Neural cell (in vitro differentiated cells): ENCODE results near the gene ZNF561. TPM values are rescaled to one million over a fixed set of nuclear protein-coding genes. Genes with fewer than 3 reads are reported as not detected.

Source experiments
- H2AFZ ChIP-seq: fragments of 200-600, 300-800 bp; sonication (generic), shearing (Covaris generic); 2 replicates; pipeline ENCODE4 v1.6.0; 2014; ENCODE audit warnings: low read depth, mild to moderate bottlenecking, antibody characterized with exemption, low read length, moderate library complexity
- H3F3A ChIP-seq: fragments of 200-600 bp; shearing (Covaris generic); 2 replicates; pipeline ENCODE4 v1.6.1; 2016; ENCODE audit warnings: mild to moderate bottlenecking, moderate library complexity, mixed read lengths, antibody characterized with exemption, low read length; ENCODE audit not compliant: insufficient read depth, poor library complexity, severe bottlenecking
- H3K27ac ChIP-seq: fragments of 200-600, 300-800 bp; sonication (generic), shearing (Covaris generic); 2 replicates; pipeline ENCODE4 v1.5.1; 2014; ENCODE audit warnings: mild to moderate bottlenecking, low read length, moderate library complexity
- H3K27me3 ChIP-seq: fragments of 300-800, 200-600 bp; sonication (generic), shearing (Covaris generic); 2 replicates; pipeline ENCODE4 v1.6.0; 2014; ENCODE audit warnings: mild to moderate bottlenecking, low read depth, low read length, moderate library complexity; ENCODE audit not compliant: insufficient read depth
- H3K36me3 ChIP-seq: fragments of 300-800, 200-600 bp; sonication (generic), shearing (Covaris generic); 2 replicates; pipeline ENCODE4 v1.5.1; 2014; ENCODE audit warnings: mild to moderate bottlenecking, antibody characterized with exemption, low read length, moderate library complexity; ENCODE audit not compliant: insufficient read depth
- H3K4me2 ChIP-seq: fragments of 300-800, 200-600 bp; sonication (generic), shearing (Covaris generic); 2 replicates; pipeline ENCODE4 v1.6.0; 2014; ENCODE audit warnings: mild to moderate bottlenecking, low read length
- H3K4me3 ChIP-seq: fragments of 300-800, 200-600 bp; sonication (generic), shearing (Covaris generic); 2 replicates; pipeline ENCODE4 v1.5.1; 2014; ENCODE audit warnings: mild to moderate bottlenecking, low read length, moderate library complexity
- H3K79me2 ChIP-seq: fragments of 200-600 bp; shearing (Covaris generic); replicated peaks from 2 replicates; pipeline ENCODE4 v1.6.0; 2014; ENCODE audit warnings: mild to moderate bottlenecking, low read length, moderate library complexity; ENCODE audit not compliant: insufficient read depth
- H3K9ac ChIP-seq: fragments of 300-800, 200-600 bp; sonication (generic), shearing (Covaris generic); 2 replicates; pipeline ENCODE4 v1.6.1; 2016; ENCODE audit warnings: mild to moderate bottlenecking, low read length, mixed read lengths
- H3K9me2 ChIP-seq: fragments of 200-600 bp; shearing (Covaris generic); 2 replicates; pipeline ENCODE4 v1.6.1; 2016; ENCODE audit warnings: mild to moderate bottlenecking, low read length, mixed read lengths; ENCODE audit not compliant: insufficient read depth
- H3K9me3 ChIP-seq: fragments of 200-600, 300-800 bp; sonication (generic), shearing (Covaris generic); 2 replicates; pipeline ENCODE4 v1.6.1; 2016; ENCODE audit warnings: mild to moderate bottlenecking, mixed run types, low read length, moderate library complexity, mixed read lengths
- H4K20me1 ChIP-seq: fragments of 200-600 bp; shearing (Covaris generic); 2 replicates; pipeline ENCODE4 v1.6.1; 2016; ENCODE audit warnings: mild to moderate bottlenecking, mixed run types; ENCODE audit not compliant: insufficient read depth
- EP300 ChIP-seq: fragments of 450-650 bp; conservative IDR thresholded peaks from 2 replicates; pipeline ENCODE4 v1.6.1; 2014; ENCODE audit warnings: antibody characterized with exemption, mild to moderate bottlenecking, moderate library complexity; ENCODE audit not compliant: poor library complexity, severe bottlenecking
- EZH2 ChIP-seq: fragments of 200-600, 300-800 bp; shearing (Covaris generic), sonication (generic); IDR thresholded peaks from 2 replicates; pipeline ENCODE4 v1.6.1; 2014; ENCODE audit warnings: antibody characterized with exemption, low read length, borderline replicate concordance, mild to moderate bottlenecking; ENCODE audit not compliant: insufficient read depth, poor library complexity, severe bottlenecking
- MXI1 ChIP-seq: fragments of 450-650 bp; conservative IDR thresholded peaks from 2 replicates; pipeline ENCODE4 v1.6.1; 2014; ENCODE audit warnings: antibody characterized with exemption, mild to moderate bottlenecking; ENCODE audit not compliant: poor library complexity, severe bottlenecking
- POLR2AphosphoS5 ChIP-seq: IDR thresholded peaks from 2 replicates; pipeline ENCODE4 v1.6.1; 2012
- RAD21 ChIP-seq: fragments of 450-650 bp; conservative IDR thresholded peaks from 2 replicates; pipeline ENCODE4 v1.6.1; 2014; ENCODE audit warnings: antibody characterized with exemption, mild to moderate bottlenecking, moderate library complexity
- SMC3 ChIP-seq: fragments of 450-650 bp; conservative IDR thresholded peaks from 2 replicates; pipeline ENCODE4 v1.6.1; 2014; ENCODE audit warnings: antibody characterized with exemption, mild to moderate bottlenecking, moderate library complexity; ENCODE audit not compliant: poor library complexity
- TAF1 ChIP-seq: IDR thresholded peaks from 2 replicates; pipeline ENCODE4 v1.6.1; 2012; ENCODE audit warnings: low read depth
- polyA plus RNA-seq: library from polyadenylated mRNA; depleted of rRNA; stranded (reverse); fragments of >200 nt; gene quantifications from 2 replicates; pipeline ENCODE4 v1.2.3, GENCODE V29; 2014
- TF ChIP-seq, protein P1 (sequence below): fragments of 450-650 bp; IDR thresholded peaks from 2 replicates; pipeline ENCODE4 v1.5.1; 2014; ENCODE audit warnings: antibody characterized with exemption, mild to moderate bottlenecking, moderate library complexity; ENCODE audit not compliant: poor library complexity, severe bottlenecking
- TF ChIP-seq, protein P2 (sequence below): IDR thresholded peaks from 2 replicates; pipeline ENCODE4 v1.6.1; 2012; ENCODE audit warnings: borderline replicate concordance

ZNF561 gene
- polyA plus RNA-seq, 1 donor from 2014 or later = 35.5 TPM

DNA sequence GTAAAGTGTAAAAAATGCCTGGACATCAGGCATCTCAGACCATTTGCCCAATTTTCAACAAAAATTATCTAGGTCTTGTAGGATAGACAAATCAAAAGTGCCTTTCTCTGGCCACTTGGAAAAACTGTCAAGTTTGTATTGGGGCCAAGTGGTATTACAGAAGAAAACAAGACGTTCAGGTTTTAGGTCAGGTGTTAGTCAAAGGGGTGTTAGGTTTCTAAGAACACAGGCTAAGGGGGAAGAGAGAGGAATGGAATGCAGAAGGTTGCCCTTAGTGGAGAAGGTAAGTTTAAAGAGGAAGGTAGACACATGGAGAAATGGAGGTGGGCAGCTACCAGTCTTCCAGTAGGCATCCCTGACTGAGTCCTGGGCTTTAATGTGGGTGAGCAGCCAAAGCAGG is 19.9 kb upstream of the ZNF561 start:
- Histone ChIP-seq H3K27ac (no peak overlapping the region), H3K9me2 (no peaks in the 10 kb centered on the region), H2AFZ (no peak overlapping the region), H3F3A (no peaks in the 10 kb centered on the region), H3K4me2 (no peak overlapping the region), H3K79me2 (no peaks in the 10 kb centered on the region), H3K9me3 (no peaks in the 10 kb centered on the region), H3K9ac (no peak overlapping the region), H3K27me3 (no peaks in the 10 kb centered on the region), H4K20me1 (no peaks in the 10 kb centered on the region), H3K36me3 (no peaks in the 10 kb centered on the region), H3K4me3 (no peak overlapping the region)
- TF ChIP-seq SMC3 (no peak), RAD21 (no peak), TAF1 (no peak), EP300 (no peak), POLR2AphosphoS5 (no peak), EZH2 (no peak), MXI1 (no peak)
- TF ChIP-seq, protein P1, sequence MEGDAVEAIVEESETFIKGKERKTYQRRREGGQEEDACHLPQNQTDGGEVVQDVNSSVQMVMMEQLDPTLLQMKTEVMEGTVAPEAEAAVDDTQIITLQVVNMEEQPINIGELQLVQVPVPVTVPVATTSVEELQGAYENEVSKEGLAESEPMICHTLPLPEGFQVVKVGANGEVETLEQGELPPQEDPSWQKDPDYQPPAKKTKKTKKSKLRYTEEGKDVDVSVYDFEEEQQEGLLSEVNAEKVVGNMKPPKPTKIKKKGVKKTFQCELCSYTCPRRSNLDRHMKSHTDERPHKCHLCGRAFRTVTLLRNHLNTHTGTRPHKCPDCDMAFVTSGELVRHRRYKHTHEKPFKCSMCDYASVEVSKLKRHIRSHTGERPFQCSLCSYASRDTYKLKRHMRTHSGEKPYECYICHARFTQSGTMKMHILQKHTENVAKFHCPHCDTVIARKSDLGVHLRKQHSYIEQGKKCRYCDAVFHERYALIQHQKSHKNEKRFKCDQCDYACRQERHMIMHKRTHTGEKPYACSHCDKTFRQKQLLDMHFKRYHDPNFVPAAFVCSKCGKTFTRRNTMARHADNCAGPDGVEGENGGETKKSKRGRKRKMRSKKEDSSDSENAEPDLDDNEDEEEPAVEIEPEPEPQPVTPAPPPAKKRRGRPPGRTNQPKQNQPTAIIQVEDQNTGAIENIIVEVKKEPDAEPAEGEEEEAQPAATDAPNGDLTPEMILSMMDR = no peak
- TF ChIP-seq, protein P2, sequence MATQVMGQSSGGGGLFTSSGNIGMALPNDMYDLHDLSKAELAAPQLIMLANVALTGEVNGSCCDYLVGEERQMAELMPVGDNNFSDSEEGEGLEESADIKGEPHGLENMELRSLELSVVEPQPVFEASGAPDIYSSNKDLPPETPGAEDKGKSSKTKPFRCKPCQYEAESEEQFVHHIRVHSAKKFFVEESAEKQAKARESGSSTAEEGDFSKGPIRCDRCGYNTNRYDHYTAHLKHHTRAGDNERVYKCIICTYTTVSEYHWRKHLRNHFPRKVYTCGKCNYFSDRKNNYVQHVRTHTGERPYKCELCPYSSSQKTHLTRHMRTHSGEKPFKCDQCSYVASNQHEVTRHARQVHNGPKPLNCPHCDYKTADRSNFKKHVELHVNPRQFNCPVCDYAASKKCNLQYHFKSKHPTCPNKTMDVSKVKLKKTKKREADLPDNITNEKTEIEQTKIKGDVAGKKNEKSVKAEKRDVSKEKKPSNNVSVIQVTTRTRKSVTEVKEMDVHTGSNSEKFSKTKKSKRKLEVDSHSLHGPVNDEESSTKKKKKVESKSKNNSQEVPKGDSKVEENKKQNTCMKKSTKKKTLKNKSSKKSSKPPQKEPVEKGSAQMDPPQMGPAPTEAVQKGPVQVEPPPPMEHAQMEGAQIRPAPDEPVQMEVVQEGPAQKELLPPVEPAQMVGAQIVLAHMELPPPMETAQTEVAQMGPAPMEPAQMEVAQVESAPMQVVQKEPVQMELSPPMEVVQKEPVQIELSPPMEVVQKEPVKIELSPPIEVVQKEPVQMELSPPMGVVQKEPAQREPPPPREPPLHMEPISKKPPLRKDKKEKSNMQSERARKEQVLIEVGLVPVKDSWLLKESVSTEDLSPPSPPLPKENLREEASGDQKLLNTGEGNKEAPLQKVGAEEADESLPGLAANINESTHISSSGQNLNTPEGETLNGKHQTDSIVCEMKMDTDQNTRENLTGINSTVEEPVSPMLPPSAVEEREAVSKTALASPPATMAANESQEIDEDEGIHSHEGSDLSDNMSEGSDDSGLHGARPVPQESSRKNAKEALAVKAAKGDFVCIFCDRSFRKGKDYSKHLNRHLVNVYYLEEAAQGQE = no peak

DNA sequence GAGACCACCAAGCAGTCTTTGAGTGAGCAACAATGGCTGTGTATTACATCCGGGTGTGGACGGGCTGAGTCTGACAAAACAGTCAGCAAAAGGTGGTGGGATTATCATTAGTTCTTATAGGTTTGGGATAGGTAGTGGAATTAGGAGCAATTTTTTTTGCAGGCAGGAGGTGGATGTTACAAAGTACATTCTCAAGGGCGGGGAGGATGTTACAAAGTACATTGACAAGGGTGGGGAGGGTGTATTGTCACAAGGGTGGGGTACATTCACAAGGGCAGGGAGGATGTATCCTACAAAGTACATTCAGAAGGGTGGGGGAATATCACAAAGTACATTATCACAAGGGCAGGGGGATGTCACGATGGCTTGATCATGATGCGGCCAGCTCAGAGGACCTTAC is 15.0 kb upstream of the ZNF561 start:
- Histone ChIP-seq H2AFZ (no peak overlapping the region), H3K79me2 (no peaks in the 10 kb centered on the region), H3K4me3 (no peak overlapping the region), H3K36me3 (peaks cover 6% of the 10 kb centered on the region), H3K9ac (no peak overlapping the region), H3K4me2 (no peak overlapping the region), H3K9me2 (no peaks in the 10 kb centered on the region), H3F3A (no peaks in the 10 kb centered on the region), H3K27ac (no peak overlapping the region), H3K9me3 (no peaks in the 10 kb centered on the region), H3K27me3 (no peaks in the 10 kb centered on the region), H4K20me1 (no peaks in the 10 kb centered on the region)
- TF ChIP-seq TAF1 = no peak
- TF ChIP-seq EZH2 = no peak
- no peak for TF ChIP-seq SMC3
- TF ChIP-seq POLR2AphosphoS5 = no peak
- TF ChIP-seq, protein P1 = no peak
- TF ChIP-seq, protein P2 = no peak
- TF ChIP-seq EP300 = no peak
- no peak for TF ChIP-seq RAD21
- TF ChIP-seq MXI1 = no peak
